Hepatocyte (in vitro differentiated cells): Measurements from ENCODE around the gene ST3GAL2. TPM values are rescaled to one million over a fixed set of nuclear protein-coding genes. Genes with fewer than 3 reads are reported as not detected.

Experiments
- DNase-seq: peaks from one replicate; pipeline ENCODE4 v3.0.0-alpha.2; 2016; ENCODE audit warnings: low spot score
- H2AFZ ChIP-seq: fragments of 200-600 bp; sonication (generic); 2 replicates; pipeline ENCODE4 v1.6.0; 2016; ENCODE audit warnings: antibody characterized with exemption, mild to moderate bottlenecking
- H3K27ac ChIP-seq: fragments of 200-600 bp; sonication (generic); 2 replicates; pipeline ENCODE4 v1.5.1; 2016; ENCODE audit warnings: mild to moderate bottlenecking
- H3K27me3 ChIP-seq: fragments of 200-600 bp; sonication (generic); 2 replicates; pipeline ENCODE4 v1.6.1; 2016
- H3K36me3 ChIP-seq: fragments of 200-600 bp; sonication (generic); replicated peaks from 2 replicates; pipeline ENCODE4 v1.5.1; 2016; ENCODE audit warnings: low read depth; ENCODE audit not compliant: insufficient read depth
- H3K4me1 ChIP-seq: fragments of 200-600 bp; sonication (generic); 2 replicates; pipeline ENCODE4 v1.5.1; 2016; ENCODE audit warnings: mild to moderate bottlenecking, moderate library complexity; ENCODE audit not compliant: insufficient read depth
- H3K4me2 ChIP-seq: fragments of 200-600 bp; sonication (generic); 2 replicates; pipeline ENCODE4 v1.6.0; 2016
- H3K4me3 ChIP-seq: fragments of 200-600 bp; sonication (generic); 2 replicates; pipeline ENCODE4 v1.5.1; 2016; ENCODE audit warnings: mild to moderate bottlenecking
- H3K79me2 ChIP-seq: fragments of 200-600 bp; sonication (generic); 2 replicates; pipeline ENCODE4 v1.6.0; 2017; ENCODE audit warnings: mild to moderate bottlenecking
- H3K9me2 ChIP-seq: fragments of 200-600 bp; sonication (generic); replicated peaks from 2 replicates; pipeline ENCODE4 v1.6.0; 2017; ENCODE audit warnings: mild to moderate bottlenecking; ENCODE audit not compliant: insufficient read depth
- H3K9me3 ChIP-seq: fragments of 200-600 bp; sonication (generic); 2 replicates; pipeline ENCODE4 v1.5.1; 2016; ENCODE audit warnings: low read depth, mild to moderate bottlenecking
- H4K20me1 ChIP-seq: fragments of 200-600 bp; sonication (generic); 2 replicates; pipeline ENCODE4 v1.6.0; 2016; ENCODE audit warnings: mild to moderate bottlenecking; ENCODE audit not compliant: insufficient read depth, poor library complexity, severe bottlenecking
- CTCF ChIP-seq: fragments of 200-600 bp; sonication (generic); IDR thresholded peaks from 2 replicates; pipeline ENCODE4 v1.5.1; 2016; ENCODE audit warnings: antibody characterized with exemption, mild to moderate bottlenecking; ENCODE audit not compliant: poor library complexity
- EZH2 ChIP-seq: fragments of 200-600 bp; sonication (generic); IDR thresholded peaks from 2 replicates; pipeline ENCODE4 v1.6.1; 2016; ENCODE audit warnings: antibody characterized with exemption, mild to moderate bottlenecking, borderline replicate concordance
- EZH2phosphoT487 ChIP-seq: fragments of 200-600 bp; sonication (generic); IDR thresholded peaks from one replicate; pipeline ENCODE4 v1.6.1; 2018; ENCODE audit warnings: antibody characterized with exemption, mild to moderate bottlenecking, low read depth, moderate library complexity; ENCODE audit not compliant: unreplicated experiment, severe bottlenecking
- WGBS: methylation state at CpG from one replicate; pipeline ENCODE4 v1.1.6; 2016; ENCODE audit warnings: low lambda C conversion rate; ENCODE audit errors: missing lambda C conversion rate; 5-methylcytosine and 5-hydroxymethylcytosine counted together
- polyA plus RNA-seq: library from polyadenylated mRNA; unstranded; fragments of >200 nt; fragmentation: Nextera tagmentation; extraction: Ambion mirVana; gene quantifications from 2 replicates; pipeline ENCODE4 v1.2.1, GENCODE V29; 2016
- total RNA-seq: library from RNA; depleted of rRNA; stranded (reverse); fragments of >200 nt; gene quantifications from 2 replicates; pipeline ENCODE4 v1.2.3, GENCODE V29; 2014

Gene ST3GAL2
- total and polyA plus RNA-seq, 2 experiments from 2014 or later = 25.6 to 29.2 TPM

DNA sequence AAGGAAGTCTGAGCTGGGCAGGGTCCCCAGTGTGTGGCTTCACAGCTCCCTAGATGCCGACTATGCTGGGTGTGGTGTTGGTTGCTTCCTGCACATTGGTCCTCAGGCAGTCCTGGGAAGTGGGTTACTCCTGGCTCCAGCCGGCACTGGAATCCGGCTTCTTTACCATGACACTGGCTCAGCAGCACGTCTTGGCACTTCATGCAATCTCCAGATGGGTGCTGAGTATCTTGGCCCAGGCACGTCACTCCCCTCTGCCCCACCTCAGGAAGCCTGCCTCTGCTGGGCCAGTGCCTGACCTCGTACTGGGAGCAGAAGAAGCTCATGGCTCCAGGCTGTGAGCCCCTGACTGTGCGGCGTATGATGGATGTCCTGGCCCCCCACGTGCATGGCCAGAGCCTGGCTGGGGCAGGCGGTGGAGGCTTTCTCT lies 40.0 kb upstream of the ST3GAL2 start:
- H3K27ac ChIP-seq = no peak overlapping the region

DNA sequence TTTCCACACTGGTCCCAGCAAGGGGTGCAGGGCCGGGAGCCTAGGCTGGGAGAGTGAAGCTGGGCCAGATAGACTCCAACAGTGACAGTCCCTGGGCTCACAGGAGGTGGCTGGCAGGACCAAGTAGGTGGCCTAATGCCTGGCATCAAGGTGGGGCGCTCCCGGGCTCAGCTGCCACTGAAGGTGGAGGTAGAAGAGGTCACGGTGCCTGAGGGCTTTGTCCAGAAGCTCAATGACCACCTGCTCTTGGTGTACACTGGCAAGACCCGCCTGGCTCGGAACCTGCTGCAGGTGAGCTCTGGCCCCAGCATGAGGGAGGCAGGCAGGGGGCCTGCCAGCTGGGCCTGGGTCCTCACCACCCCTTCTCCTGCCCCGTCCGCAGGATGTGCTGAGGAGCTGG lies 39.3 kb upstream of the ST3GAL2 start:
- H2AFZ ChIP-seq = no peak overlapping the region
- peaks cover 3% of the 10 kb centered on the region for H3K4me1 ChIP-seq
- no peaks in the 10 kb centered on the region for H3K27me3 ChIP-seq
- no peaks in the 10 kb centered on the region for H4K20me1 ChIP-seq
- no peaks in the 10 kb centered on the region for H3K79me2 ChIP-seq
- H3K4me2 ChIP-seq = no peak overlapping the region
- H3K36me3 ChIP-seq = no peaks in the 10 kb centered on the region
- no peak overlapping the region for H3K4me3 ChIP-seq
- DNase-seq = no peak
- 95% methylated on average over 8 of the region's 8 CpGs for WGBS
- H3K9me3 ChIP-seq = no peaks in the 10 kb centered on the region
- no peak overlapping the region for H3K27ac ChIP-seq
- H3K9me2 ChIP-seq = no peaks in the 10 kb centered on the region
- TF ChIP-seq CTCF (no peak), EZH2 (no peak)

More for the DNA sequence above, 40.0 kb upstream of the ST3GAL2 start:
- H3K36me3 ChIP-seq = no peaks in the 10 kb centered on the region
- no peaks in the 10 kb centered on the region for H3K9me3 ChIP-seq
- no peak overlapping the region for H2AFZ ChIP-seq
- H4K20me1 ChIP-seq = no peaks in the 10 kb centered on the region
- no peak overlapping the region for H3K4me3 ChIP-seq
- no peaks in the 10 kb centered on the region for H3K79me2 ChIP-seq
- H3K4me1 ChIP-seq = peaks cover 3% of the 10 kb centered on the region
- no peaks in the 10 kb centered on the region for H3K9me2 ChIP-seq
- DNase-seq = no peak
- TF ChIP-seq CTCF = no peak
- TF ChIP-seq EZH2 = no peak
- TF ChIP-seq EZH2phosphoT487 = no peak
- no peak overlapping the region for H3K4me2 ChIP-seq
- H3K27me3 ChIP-seq = no peaks in the 10 kb centered on the region
- WGBS = 92% methylated on average over 9 of the region's 10 CpGs

GRCh38 chr16:70476272-70477020 lies 37.5 kb upstream of the ST3GAL2 start:
- no peaks in the 10 kb centered on the region for H3K9me2 ChIP-seq
- no peaks in the 10 kb centered on the region for H3K9me3 ChIP-seq
- no peak overlapping the region for H2AFZ ChIP-seq
- DNase-seq = no peak
- H3K79me2 ChIP-seq = no peaks in the 10 kb centered on the region
- no peak overlapping the region for H3K4me3 ChIP-seq
- H3K36me3 ChIP-seq = no peaks in the 10 kb centered on the region
- H4K20me1 ChIP-seq = no peaks in the 10 kb centered on the region
- H3K27ac ChIP-seq = no peak overlapping the region
- H3K27me3 ChIP-seq = no peaks in the 10 kb centered on the region
- TF ChIP-seq EZH2 (no peak), CTCF (no peak), EZH2phosphoT487 (no peak)
- 85% methylated on average over 13 of the region's 13 CpGs for WGBS
- peaks cover 3% of the 10 kb centered on the region for H3K4me1 ChIP-seq
- H3K4me2 ChIP-seq = no peak overlapping the region
